PC-9 (cell line): ENCODE data around the gene RBMX2. TPM values are rescaled to one million over a fixed set of nuclear protein-coding genes. Genes with fewer than 3 reads are reported as not detected.

Source experiments
- BruUV-seq: library from RNA; stranded (reverse); fragments of 400-500 nt; replicated peaks from 2 replicates; lab custom pipeline; 2021; lab: Mats Ljungman, UMichigan
- CTCF ChIA-PET: fragments of 300-600 bp; sonication (Branson Sonifier 250); formaldehyde crosslinking; loops from one replicate; lab custom pipeline; 2022; ENCODE audit warnings: antibody characterized with exemption; lab: Charles Lee
- POLR2A ChIA-PET: fragments of 300-600 bp; sonication (Branson Sonifier 250); formaldehyde crosslinking; loops from one replicate; lab custom pipeline; 2022; ENCODE audit warnings: antibody characterized with exemption; ENCODE audit not compliant: unreplicated experiment; lab: Charles Lee
- DNase-seq, 2 experiments: peaks; one replicate each; pipeline versions ENCODE4 v3.0.0 to v3.0.0-alpha.2; 2015 to 2022; ENCODE audit warnings: mixed read lengths in 1 of 2
- H2AFZ ChIP-seq: fragments of 200-600 bp; sonication (generic); 2 replicates; pipeline ENCODE4 v1.8.1; 2017; ENCODE audit warnings: antibody characterized with exemption
- H3F3A ChIP-seq: fragments of 200-600 bp; sonication (generic); 2 replicates; pipeline ENCODE4 v1.8.1; 2017; ENCODE audit warnings: antibody characterized with exemption, mild to moderate bottlenecking, low read depth; ENCODE audit not compliant: insufficient read depth
- H3K27ac ChIP-seq: fragments of 200-600 bp; sonication (generic); 2 replicates; pipeline ENCODE4 v1.6.1; 2016; ENCODE audit warnings: mixed run types
- H3K27me3 ChIP-seq: fragments of 200-600 bp; sonication (generic); 2 replicates; pipeline ENCODE4 v1.6.1; 2016; ENCODE audit warnings: low read depth, mixed run types; ENCODE audit not compliant: insufficient read depth
- H3K36me3 ChIP-seq: fragments of 200-600 bp; sonication (generic); 2 replicates; pipeline ENCODE4 v1.6.1; 2016; ENCODE audit warnings: low read depth, mixed run types
- H3K4me1 ChIP-seq: fragments of 200-600 bp; sonication (generic); replicated peaks from 2 replicates; pipeline ENCODE4 v1.6.1; 2016; ENCODE audit warnings: mixed run types; ENCODE audit not compliant: insufficient read depth
- H3K4me2 ChIP-seq: fragments of 200-600 bp; sonication (generic); 2 replicates; pipeline ENCODE4 v1.6.1; 2017; ENCODE audit warnings: mixed run types
- H3K4me3 ChIP-seq: fragments of 200-600 bp; sonication (generic); 2 replicates; pipeline ENCODE4 v1.6.1; 2016; ENCODE audit warnings: mixed run types
- H3K79me2 ChIP-seq: fragments of 200-600 bp; sonication (generic); 2 replicates; pipeline ENCODE4 v1.6.1; 2017; ENCODE audit warnings: low read depth, mixed run types
- H3K9me2 ChIP-seq: fragments of 200-600 bp; sonication (generic); 2 replicates; pipeline ENCODE4 v1.8.1; 2017; ENCODE audit warnings: mild to moderate bottlenecking; ENCODE audit not compliant: insufficient read depth
- H3K9me3 ChIP-seq: fragments of 200-600 bp; sonication (generic); 2 replicates; pipeline ENCODE4 v1.8.1; 2016; ENCODE audit warnings: low read depth; ENCODE audit not compliant: insufficient read depth
- H4K20me1 ChIP-seq: fragments of 200-600 bp; sonication (generic); 2 replicates; pipeline ENCODE4 v1.8.1; 2017; ENCODE audit not compliant: insufficient read depth
- EZH2 ChIP-seq: fragments of 200-600 bp; sonication (generic); IDR thresholded peaks from 2 replicates; pipeline ENCODE4 v1.8.0; 2017; ENCODE audit warnings: antibody characterized with exemption, low read depth
- intact Hi-C: fragments of 100-400 bp; cut with micrococcal nuclease; formaldehyde crosslinking; loops from one replicate; pipeline ENCODE4 v1.10.0; 2022; ENCODE audit not compliant: unreplicated experiment
- total RNA-seq: library from RNA; stranded (reverse); gene quantifications from 2 replicates; pipeline ENCODE4 v1.2.3, GENCODE V29; 2021
- TF ChIP-seq, protein P1 (sequence below): fragments of 200-600 bp; sonication (generic); conservative IDR thresholded peaks from 2 replicates; pipeline ENCODE4 v1.6.1; 2017; ENCODE audit warnings: mixed run types, antibody characterized with exemption, mild to moderate bottlenecking, moderate library complexity

RBMX2 gene
- total RNA-seq, 1 experiment from 2014 or later: 53.6 TPM

DNA sequence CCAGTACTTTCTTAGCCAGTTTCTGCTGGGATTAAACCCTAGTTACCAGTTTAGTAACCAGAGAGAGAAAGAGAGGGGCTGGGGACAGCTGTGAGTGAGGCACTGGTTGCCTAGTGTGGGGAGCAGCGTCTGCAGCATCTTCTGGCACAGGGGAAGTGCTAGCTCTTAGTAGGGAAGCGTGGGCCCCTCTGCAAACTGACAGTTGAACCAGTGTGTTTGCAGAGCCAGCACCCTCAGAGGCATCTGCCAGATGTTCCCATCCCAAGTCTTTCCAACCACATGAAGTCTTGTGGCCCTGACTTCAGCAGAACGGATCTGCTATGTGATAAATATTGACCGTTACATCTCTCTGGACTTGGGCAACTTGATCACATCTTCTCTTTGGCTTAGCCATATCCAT, 15.0 kb downstream of the RBMX2 start:
- Histone ChIP-seq H3K4me1 (no peaks in the 10 kb centered on the region), H3K27ac (no peak overlapping the region), H3K27me3 (0 out of 2 replicates have a peak, but pooled peaks cover 3% of the 10 kb centered on the region), H2AFZ (no peak overlapping the region), H3K36me3 (no peaks in the 10 kb centered on the region; the same call in 1 of the 2 replicates), H3K4me2 (no peak overlapping the region), H3K9me2 (no peaks in the 10 kb centered on the region), H3F3A (no peaks in the 10 kb centered on the region; the same call in 1 of the 2 replicates), H3K4me3 (no peak overlapping the region), H3K79me2 (no peaks in the 10 kb centered on the region), H4K20me1 (no peaks in the 10 kb centered on the region), H3K9me3 (no peaks in the 10 kb centered on the region)
- TF ChIP-seq EZH2: no peak
- TF ChIP-seq, protein P1, sequence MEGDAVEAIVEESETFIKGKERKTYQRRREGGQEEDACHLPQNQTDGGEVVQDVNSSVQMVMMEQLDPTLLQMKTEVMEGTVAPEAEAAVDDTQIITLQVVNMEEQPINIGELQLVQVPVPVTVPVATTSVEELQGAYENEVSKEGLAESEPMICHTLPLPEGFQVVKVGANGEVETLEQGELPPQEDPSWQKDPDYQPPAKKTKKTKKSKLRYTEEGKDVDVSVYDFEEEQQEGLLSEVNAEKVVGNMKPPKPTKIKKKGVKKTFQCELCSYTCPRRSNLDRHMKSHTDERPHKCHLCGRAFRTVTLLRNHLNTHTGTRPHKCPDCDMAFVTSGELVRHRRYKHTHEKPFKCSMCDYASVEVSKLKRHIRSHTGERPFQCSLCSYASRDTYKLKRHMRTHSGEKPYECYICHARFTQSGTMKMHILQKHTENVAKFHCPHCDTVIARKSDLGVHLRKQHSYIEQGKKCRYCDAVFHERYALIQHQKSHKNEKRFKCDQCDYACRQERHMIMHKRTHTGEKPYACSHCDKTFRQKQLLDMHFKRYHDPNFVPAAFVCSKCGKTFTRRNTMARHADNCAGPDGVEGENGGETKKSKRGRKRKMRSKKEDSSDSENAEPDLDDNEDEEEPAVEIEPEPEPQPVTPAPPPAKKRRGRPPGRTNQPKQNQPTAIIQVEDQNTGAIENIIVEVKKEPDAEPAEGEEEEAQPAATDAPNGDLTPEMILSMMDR: no peak
- intact Hi-C loops: no loop called here
- CTCF ChIA-PET: no interaction called here
- POLR2A ChIA-PET: no interaction called here
- no peak for DNase-seq
- no TSS peak for BruUV-seq

DNA sequence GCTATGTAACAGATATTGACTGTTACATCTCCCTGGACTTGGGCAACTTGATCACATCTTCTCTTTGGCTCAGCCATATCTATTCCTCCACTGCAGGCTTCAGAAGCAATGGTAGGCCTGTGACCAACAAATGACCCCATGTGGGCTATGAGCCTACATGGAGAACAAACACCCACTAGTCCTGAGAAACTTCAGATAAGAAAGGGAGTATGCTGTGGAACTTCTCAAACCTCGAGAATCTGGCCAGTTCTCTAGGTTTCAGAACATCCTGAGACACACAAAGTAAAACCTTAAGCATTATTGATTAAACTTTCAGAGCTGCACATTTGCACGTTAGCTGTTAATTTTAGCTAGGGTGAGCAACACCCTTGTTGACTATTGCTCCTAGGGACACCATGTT, 16.3 kb downstream of the RBMX2 start:
- H3F3A ChIP-seq: no peaks in the 10 kb centered on the region; the same call in 1 of the 2 replicates
- TF ChIP-seq, protein P1: no peak
- TF ChIP-seq EZH2: no peak
- intact Hi-C loops: no loop called here
- no peak overlapping the region for H3K27ac ChIP-seq
- no peak for DNase-seq
- CTCF ChIA-PET: no interaction called here
- no peaks in the 10 kb centered on the region for H4K20me1 ChIP-seq
- H2AFZ ChIP-seq: no peak overlapping the region
- BruUV-seq: no TSS peak
- no peaks in the 10 kb centered on the region; the same call in 1 of the 2 replicates for H3K36me3 ChIP-seq
- H3K79me2 ChIP-seq: no peaks in the 10 kb centered on the region
- no peak overlapping the region for H3K4me3 ChIP-seq
- peaks cover 3% of the 10 kb centered on the region; the same call in 1 of the 2 replicates for H3K27me3 ChIP-seq
- H3K9me3 ChIP-seq: no peaks in the 10 kb centered on the region
- no peaks in the 10 kb centered on the region for H3K4me1 ChIP-seq
- H3K4me2 ChIP-seq: no peak overlapping the region
- no peaks in the 10 kb centered on the region for H3K9me2 ChIP-seq
- POLR2A ChIA-PET: no interaction called here

DNA sequence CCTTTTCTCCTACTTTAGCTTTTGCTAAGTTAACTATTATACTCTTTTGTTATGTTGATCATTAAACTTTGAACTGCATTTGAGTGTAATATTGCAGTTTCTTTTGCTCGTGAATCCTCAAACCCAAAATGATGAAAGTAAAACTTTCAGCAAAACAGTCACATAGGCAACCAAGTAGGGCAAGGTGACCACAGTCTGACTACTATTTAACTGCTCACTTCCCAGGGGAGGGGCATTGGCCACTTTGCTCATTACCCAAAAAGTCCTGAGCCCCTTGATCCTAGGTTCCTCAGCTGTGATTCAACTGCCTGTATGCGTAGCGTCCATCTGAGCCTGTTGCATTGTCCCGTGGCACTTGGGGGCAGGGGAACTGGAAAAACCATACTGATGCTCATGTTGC, 17.0 kb downstream of the RBMX2 start:
- Histone ChIP-seq H3F3A (no peaks in the 10 kb centered on the region; the same call in 1 of the 2 replicates), H3K4me2 (no peak overlapping the region), H3K9me3 (no peaks in the 10 kb centered on the region), H3K4me3 (no peak overlapping the region), H2AFZ (no peak overlapping the region), H3K9me2 (no peaks in the 10 kb centered on the region), H3K4me1 (no peaks in the 10 kb centered on the region), H3K27ac (no peak overlapping the region), H4K20me1 (no peaks in the 10 kb centered on the region), H3K79me2 (no peaks in the 10 kb centered on the region), H3K36me3 (no peaks in the 10 kb centered on the region; the same call in 1 of the 2 replicates), H3K27me3 (peaks cover 4% of the 10 kb centered on the region; the same call in 1 of the 2 replicates)
- POLR2A ChIA-PET: no interaction called here
- TF ChIP-seq, protein P1: no peak
- no peak for TF ChIP-seq EZH2
- CTCF ChIA-PET: no interaction called here
- intact Hi-C loops: no loop called here
- no TSS peak for BruUV-seq
- no peak for DNase-seq
